Non-pigmented ciliary epithelial cell (primary cell): ENCODE data around the gene M1AP.

Experiments used
- DNase-seq: peaks from one replicate; pipeline ENCODE4 v3.0.0-alpha.2; 2010; ENCODE audit warnings: low read depth

Gene M1AP

GRCh38 chr2:74593826-74594772, 54.0 kb downstream of the M1AP start:
- no peak for DNase-seq

- no peak for DNase-seq
These were observed 59.5 kb downstream of the M1AP start for GRCh38 chr2:74588664-74589063.

- DNase-seq, result no peak
These were observed 60.4 kb downstream of the M1AP start for GRCh38 chr2:74587664-74588277.

DNA sequence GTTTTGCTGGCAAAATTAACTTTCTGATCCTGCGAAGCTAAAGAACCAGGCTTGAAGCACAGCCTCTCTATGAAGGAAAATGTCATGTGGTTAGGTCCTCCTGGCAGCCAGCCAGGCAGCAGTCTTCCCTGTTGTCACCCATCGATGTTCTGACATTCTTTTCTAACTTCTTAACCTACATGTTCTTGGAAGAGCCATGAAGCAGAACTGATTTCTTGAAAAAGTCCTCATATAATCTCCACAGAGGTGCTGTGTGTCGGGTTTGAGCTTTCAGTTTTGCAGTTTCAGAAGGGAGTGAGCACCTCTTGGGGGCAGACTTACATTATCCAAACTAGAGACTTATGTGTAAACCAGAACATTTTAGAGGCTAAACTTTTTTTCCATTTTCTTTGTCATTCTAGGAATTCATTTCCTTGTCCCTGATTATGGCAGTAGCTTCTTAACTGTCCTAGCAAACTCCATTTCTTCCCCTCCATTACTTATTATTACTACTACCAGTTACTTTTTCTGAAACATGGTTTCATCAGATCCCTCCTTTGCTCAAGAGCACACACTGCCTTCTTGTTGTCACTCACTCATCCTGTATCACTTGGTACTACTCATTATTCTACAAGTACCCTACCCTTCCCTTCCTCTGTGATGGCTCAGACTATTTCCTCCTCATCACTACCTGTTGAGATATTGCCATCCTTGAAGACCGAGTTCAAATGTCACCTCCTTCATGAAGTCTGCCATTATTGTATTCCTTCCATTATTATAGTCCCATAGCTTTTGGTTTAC, 62.5 kb downstream of the M1AP start:
- DNase-seq, result no peak

DNA sequence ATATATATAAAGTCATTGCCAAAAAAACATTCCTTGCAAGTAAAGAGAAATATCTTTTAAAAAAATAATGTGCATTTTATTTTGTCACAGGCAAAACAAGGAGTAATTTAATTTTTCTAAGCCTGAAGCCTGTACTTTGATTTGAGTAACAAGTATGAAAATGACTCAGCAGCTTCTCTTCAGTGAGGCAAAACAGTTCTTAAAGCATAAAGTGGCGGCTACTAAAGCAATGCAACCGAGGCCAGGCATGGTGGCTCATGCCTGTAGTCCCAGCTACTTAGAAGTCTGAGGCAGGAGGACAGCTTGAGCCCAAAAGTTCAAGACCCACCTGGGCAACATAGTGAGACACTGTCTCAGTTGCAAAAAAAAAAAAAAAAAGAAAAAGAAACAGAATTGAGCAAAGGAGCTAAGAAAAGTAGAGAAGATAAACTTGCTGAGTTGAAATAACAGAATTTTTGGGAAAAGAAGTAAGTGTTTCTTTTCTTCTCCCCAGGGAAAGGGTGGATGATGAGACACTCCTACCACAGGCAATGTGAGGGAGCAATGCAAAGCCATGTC, 64.0 kb downstream of the M1AP start:
- DNase-seq, result no peak

DNA sequence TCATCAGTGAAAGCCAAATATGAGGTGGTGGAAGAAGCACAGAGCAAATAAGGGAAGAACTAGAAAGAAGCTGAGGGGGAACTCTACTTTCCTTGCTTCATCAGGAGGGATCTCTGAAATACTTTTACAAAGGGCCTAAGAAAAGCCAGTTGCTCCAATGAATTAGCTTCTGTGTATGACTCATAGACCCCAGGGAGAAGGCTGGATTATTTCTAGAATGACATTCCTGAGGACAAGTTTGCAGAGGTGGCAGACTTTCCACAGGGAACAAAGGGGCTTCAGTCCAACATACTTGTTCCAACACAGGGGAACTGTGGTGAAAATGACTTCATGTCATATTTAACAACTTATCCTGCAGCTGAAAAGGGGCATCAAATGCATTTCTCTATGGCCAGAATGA, 64.6 kb downstream of the M1AP start:
- DNase-seq, result no peak

DNA sequence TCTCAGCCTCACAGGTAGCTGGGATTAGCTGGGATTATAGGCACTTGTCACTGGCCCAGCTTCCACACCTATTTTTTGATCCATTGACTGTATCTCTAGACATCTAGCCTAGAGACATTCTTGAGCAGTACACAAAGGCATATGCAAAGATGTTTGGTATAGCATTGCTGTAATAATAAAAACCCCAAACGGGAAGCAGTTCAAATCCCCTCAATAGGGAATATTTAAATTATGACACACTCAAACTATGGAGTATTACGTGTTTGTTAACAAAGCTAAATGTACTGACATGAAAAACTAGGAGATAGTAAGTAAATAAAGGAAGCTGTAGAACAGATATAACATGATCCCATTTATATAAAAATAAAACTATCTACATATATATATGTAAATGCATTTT, 65.9 kb downstream of the M1AP start:
- DNase-seq, result no peak

DNA sequence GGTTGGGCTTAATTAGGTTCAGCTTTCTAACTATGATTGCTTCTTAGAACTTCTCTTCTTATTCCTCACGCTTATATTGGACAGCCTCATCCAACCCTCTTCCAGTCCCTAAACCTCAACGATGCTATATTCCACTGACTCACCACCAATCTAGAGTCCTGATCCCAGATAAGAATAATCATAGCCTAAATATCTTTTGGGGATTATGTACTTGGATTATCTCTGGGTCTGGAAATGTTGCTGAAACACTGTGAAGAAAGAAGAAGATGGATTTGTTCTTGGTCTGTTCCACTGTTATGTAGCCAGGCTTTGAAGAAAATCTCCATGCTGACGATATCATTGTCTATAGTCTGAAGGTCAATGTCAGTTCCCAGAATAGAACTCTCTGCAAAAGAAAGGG, 66.7 kb downstream of the M1AP start:
- DNase-seq, result no peak

GRCh38 chr2:74578408-74578807, 69.7 kb downstream of the M1AP start:
- no peak for DNase-seq

DNA sequence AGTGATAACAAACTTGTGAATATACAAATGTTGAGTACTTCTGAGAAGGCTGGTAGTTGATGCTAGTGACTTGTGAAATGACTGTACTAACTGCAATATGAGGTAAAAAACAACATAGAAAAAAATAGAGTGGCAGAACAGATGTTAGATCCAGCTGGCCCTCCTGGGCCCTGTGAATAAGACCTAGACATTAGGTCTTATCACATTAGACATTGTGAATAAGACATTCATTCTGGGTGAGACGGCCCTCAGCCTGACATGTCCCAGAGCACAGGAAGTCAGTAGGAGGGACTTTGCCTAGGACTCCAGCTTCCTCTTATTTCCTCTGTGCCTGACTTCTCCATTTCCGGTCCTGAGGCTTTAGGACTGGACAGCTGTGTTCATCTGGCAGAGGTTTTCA, 70.7 kb downstream of the M1AP start:
- no peak for DNase-seq

GRCh38 chr2:74576863-74577229, 71.3 kb downstream of the M1AP start:
- no peak for DNase-seq

DNA sequence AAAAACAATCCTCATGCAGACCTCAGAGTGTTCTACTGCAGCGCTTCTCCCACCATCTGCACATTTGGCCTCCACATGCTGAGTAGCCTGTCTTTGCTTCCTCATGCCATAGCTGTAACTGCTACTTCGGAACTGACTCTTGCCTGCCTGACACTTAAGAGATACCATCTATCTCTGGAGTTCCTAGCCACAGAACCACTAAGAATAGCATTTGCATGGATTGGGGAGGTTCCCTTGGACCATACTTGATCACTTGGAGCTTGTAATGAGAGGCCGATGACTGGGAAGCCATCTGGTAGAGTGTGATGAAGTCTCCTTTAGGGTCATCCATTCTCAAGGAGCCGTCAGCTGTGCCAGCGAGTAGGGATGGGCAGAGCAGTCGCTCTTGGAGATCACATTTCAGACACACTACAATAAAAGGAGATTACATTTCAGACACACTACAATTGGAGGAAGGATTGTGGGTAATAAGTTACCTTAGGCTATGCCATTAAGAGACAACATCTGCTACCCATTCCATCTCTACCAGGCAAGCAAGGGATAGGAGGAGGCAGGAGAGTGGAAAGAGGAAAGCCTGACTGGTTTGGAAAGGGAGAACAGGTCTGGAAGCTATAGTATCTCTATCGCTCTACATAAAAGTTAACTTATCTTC, 71.8 kb downstream of the M1AP start:
- DNase-seq, result no peak

- no peak for DNase-seq
These were observed 72.8 kb downstream of the M1AP start for GRCh38 chr2:74575320-74575719.

DNA sequence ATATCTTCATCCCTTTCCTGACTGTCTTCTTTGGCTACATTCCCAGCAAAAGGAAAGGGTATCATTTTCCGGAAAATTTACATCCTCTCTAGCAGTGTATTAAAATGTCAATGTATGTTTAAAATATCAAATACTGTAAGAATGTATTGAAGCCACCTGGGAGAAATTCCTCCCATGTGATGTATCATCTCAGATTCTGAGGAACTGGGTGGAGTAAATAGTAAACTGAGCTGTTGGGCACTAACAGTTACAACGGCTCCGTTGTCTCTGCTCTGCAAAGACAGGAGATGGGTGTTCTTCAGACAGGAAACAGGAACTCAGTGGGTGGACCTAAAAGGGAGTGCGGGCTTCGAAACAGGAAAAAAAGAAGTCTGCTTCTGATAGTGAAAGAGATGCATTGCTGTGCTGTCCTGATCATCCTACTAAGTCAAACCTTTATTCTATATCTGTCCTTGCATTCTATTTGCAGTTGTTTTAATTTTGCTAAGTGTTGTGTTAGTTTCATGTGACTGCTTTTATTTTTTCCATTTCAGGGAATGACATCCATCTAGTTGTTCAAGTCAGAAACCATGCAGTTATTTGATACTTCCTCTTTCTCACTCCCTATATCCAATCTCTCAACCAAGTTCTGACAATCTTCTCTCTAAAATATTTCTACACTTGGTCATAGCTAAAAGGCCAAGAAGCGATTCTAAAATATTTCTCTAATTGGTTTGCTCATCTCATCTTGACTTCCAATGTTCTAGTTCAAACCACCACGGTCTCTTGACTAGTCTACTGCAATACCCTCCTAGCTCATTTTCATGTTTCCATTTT, 74.2 kb downstream of the M1AP start:
- no peak for DNase-seq

DNA sequence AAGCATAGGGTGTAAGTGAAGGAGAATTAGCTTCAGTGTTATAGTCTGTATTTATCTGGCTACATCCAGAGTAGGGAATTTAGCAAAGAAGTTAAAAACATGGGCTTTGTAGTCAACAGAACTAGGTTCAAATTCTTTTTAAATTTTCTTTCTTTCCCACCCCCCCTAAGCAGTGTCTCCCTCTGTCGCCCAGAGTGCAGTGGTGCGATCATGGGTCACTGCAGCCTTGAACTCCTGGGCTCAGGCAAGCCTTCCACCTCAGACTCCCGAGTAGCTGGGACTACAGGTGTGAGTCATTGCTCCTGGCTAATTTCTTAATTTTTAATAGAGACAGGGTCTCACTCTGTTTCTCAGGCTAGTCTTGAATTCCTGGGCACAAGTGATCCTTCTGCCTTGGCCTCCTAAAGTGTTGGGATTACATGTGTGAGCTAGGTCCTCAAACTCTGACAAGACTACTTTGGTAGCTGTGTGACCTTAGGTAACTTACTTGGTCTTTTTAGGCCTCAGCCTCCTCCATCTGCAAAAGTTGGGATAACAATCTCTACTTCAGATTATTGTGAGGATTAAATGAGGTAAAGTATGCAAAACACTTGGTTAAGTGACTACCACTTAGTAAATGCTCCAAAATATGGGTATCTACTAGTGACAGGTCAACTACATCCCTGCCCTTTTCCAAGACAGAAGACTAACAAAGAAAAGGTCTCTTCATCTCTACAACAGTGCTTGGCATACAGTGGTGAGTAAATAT, 75.8 kb downstream of the M1AP start:
- DNase-seq, result no peak

GRCh38 chr2:74571058-74571457, 77.1 kb downstream of the M1AP start:
- DNase-seq, result no peak

DNA sequence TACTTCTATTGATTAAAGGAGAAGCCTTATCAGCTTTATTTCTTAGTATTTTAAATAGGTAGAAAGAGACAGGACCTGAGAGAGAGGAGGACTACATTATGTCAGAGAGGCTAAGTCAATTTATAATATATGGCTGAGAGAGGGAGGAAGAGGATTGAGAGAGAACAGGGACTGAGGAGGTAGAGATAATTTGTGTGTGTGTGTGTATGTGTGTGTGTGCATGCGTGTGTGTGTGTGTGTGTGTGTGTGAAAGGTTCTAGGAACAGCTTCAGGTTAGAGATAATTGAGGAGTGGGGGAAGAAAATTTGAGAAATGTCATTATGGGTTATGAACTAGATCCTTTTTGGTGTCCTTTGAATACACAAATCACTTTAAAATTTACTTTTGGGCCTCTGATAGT, 78.4 kb downstream of the M1AP start:
- DNase-seq, result no peak

DNA sequence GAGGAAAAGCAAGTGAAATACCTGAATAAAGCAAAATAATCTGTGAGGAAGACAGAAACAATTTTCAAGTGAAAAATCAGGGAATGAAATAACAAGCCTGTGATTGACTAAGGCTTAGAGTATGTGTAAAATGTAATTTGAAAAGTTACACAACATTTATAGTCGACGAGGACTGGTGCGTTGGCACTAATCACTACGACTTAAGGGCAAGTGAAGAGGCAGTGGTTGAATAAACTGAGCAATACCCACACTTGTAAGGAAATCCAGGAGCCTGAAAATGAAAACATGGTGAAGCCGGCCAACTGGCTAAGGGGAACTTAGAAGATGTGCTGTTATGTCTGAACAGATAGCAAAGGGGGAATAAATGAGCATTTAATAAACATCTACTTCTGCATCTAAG, 80.2 kb downstream of the M1AP start:
- peak; percentile 72 for DNase-seq

DNA sequence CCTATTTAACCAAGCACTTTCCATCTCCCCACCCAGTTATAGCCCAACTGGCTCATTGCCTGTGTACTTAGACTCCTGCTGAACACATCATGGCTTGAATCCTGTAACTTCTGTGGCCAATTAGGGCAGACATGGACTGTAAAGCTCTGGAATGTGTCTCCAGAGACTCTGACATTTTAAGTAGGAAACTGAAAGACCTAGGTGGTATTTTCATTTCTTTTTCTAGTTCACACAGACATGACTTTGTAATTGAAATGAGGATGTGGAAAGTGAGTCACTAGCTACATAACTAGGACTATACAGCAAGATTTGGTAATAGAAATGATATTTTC, 81.4 kb downstream of the M1AP start:
- peak; percentile 60 for DNase-seq

- no peak for DNase-seq
These were observed 81.9 kb downstream of the M1AP start for GRCh38 chr2:74566076-74566753.
